Activated T-cell treated with anti-CD3 and anti-CD28 coated beads, Interleukin-2, amount 50 U/mL, for 48 hours (primary cell): ENCODE data around the gene NHS.
A peak's percentile ranks its signal among the peaks of the same experiment; 100 is the strongest.

Experiments used
- DNase-seq, 2 experiments: peaks; one replicate each; pipeline ENCODE4 v3.0.0-alpha.2; 2020

Gene NHS

GRCh38 chrX:17685026-17685425 lies 310.0 kb downstream of the NHS start:
- no peak for DNase-seq

GRCh38 chrX:17687648-17688047 lies 312.6 kb downstream of the NHS start:
- DNase-seq: no peak

- peak in 1 of 2 experiments; percentile 23 for DNase-seq
Measured at GRCh38 chrX:17689971-17690409, 315.0 kb downstream of the NHS start.

GRCh38 chrX:17692709-17693346 lies 317.8 kb downstream of the NHS start:
- no peak for DNase-seq

- no peak for DNase-seq
Measured at GRCh38 chrX:17697191-17697590, 322.2 kb downstream of the NHS start.

GRCh38 chrX:17700976-17701375 lies 326.0 kb downstream of the NHS start:
- no peak for DNase-seq

GRCh38 chrX:17703201-17703600 lies 328.2 kb downstream of the NHS start:
- DNase-seq: no peak

GRCh38 chrX:17705211-17705610 lies 330.2 kb downstream of the NHS start:
- DNase-seq: no peak

- DNase-seq: no peak
Measured at GRCh38 chrX:17706676-17707075, 331.7 kb downstream of the NHS start.

GRCh38 chrX:17707731-17708130 lies 332.7 kb downstream of the NHS start:
- DNase-seq: no peak

- no peak for DNase-seq
Measured at GRCh38 chrX:17710871-17711301, 335.9 kb downstream of the NHS start.

- no peak for DNase-seq
Measured at GRCh38 chrX:17713288-17713687, 338.3 kb downstream of the NHS start.

- DNase-seq: no peak
Measured at GRCh38 chrX:17718649-17719165, 343.7 kb downstream of the NHS start.

- no peak for DNase-seq
Measured at GRCh38 chrX:17719711-17720110, 344.7 kb downstream of the NHS start.

GRCh38 chrX:17721715-17722114 lies 346.7 kb downstream of the NHS start:
- DNase-seq: no peak

GRCh38 chrX:17725181-17725580 lies 350.2 kb downstream of the NHS start:
- DNase-seq: no peak

- no peak for DNase-seq
Measured at GRCh38 chrX:17732138-17732783, 357.3 kb downstream of the NHS start.

GRCh38 chrX:17735406-17735805 lies 360.4 kb downstream of the NHS start:
- DNase-seq: no peak

- no peak for DNase-seq
Measured at GRCh38 chrX:17736478-17736855, 361.5 kb downstream of the NHS start.

- DNase-seq: peak; percentile 85 to 90
Measured at GRCh38 chrX:17736856-17737709, 362.1 kb downstream of the NHS start, which contains the start of gene SCML1. Gene SCML1, plus strand, starts transcription at chrX:17737493. Its CDS starts 6,694 bp downstream, at chrX:17744187.

GRCh38 chrX:17737710-17737985 lies 362.6 kb downstream of the NHS start:
- peak in 1 of 2 experiments; percentile 47 for DNase-seq

- DNase-seq: peak; percentile 55 to 57
Measured at GRCh38 chrX:17737986-17738713, 363.1 kb downstream of the NHS start.
